GM12873 (cell line): ENCODE measurements around the gene GRN.

Source experiments
- TF ChIP-seq, protein P1 (sequence below): IDR thresholded peaks from 2 replicates; pipeline ENCODE4 v1.5.1; 2012; ENCODE audit warnings: low read depth, mild to moderate bottlenecking, moderate library complexity, low read length, control low read depth; ENCODE audit not compliant: insufficient read depth; ENCODE audit errors: missing control alignments

The GRN gene

DNA sequence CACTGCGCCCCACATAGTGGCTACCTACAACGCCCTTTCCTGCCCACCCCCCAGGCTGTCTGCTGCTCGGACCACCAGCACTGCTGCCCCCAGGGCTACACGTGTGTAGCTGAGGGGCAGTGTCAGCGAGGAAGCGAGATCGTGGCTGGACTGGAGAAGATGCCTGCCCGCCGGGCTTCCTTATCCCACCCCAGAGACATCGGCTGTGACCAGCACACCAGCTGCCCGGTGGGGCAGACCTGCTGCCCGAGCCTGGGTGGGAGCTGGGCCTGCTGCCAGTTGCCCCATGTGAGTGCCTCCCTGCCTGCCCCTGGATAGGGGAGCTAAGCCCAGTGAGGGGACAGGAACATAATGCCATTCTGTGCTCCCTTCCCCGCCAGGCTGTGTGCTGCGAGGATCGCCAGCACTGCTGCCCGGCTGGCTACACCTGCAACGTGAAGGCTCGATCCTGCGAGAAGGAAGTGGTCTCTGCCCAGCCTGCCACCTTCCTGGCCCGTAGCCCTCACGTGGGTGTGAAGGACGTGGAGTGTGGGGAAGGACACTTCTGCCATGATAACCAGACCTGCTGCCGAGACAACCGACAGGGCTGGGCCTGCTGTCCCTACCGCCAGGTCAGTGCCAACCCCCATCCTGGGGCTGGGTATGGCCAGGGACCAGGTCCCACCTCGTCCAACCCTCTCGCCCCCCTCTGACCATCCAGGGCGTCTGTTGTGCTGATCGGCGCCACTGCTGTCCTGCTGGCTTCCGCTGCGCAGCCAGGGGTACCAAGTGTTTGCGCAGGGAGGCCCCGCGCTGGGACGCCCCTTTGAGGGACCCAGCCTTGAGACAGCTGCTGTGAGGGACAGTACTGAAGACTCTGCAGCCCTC lies 7.1 kb downstream of the GRN start:
- TF ChIP-seq, protein P1, sequence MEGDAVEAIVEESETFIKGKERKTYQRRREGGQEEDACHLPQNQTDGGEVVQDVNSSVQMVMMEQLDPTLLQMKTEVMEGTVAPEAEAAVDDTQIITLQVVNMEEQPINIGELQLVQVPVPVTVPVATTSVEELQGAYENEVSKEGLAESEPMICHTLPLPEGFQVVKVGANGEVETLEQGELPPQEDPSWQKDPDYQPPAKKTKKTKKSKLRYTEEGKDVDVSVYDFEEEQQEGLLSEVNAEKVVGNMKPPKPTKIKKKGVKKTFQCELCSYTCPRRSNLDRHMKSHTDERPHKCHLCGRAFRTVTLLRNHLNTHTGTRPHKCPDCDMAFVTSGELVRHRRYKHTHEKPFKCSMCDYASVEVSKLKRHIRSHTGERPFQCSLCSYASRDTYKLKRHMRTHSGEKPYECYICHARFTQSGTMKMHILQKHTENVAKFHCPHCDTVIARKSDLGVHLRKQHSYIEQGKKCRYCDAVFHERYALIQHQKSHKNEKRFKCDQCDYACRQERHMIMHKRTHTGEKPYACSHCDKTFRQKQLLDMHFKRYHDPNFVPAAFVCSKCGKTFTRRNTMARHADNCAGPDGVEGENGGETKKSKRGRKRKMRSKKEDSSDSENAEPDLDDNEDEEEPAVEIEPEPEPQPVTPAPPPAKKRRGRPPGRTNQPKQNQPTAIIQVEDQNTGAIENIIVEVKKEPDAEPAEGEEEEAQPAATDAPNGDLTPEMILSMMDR = no peak

DNA sequence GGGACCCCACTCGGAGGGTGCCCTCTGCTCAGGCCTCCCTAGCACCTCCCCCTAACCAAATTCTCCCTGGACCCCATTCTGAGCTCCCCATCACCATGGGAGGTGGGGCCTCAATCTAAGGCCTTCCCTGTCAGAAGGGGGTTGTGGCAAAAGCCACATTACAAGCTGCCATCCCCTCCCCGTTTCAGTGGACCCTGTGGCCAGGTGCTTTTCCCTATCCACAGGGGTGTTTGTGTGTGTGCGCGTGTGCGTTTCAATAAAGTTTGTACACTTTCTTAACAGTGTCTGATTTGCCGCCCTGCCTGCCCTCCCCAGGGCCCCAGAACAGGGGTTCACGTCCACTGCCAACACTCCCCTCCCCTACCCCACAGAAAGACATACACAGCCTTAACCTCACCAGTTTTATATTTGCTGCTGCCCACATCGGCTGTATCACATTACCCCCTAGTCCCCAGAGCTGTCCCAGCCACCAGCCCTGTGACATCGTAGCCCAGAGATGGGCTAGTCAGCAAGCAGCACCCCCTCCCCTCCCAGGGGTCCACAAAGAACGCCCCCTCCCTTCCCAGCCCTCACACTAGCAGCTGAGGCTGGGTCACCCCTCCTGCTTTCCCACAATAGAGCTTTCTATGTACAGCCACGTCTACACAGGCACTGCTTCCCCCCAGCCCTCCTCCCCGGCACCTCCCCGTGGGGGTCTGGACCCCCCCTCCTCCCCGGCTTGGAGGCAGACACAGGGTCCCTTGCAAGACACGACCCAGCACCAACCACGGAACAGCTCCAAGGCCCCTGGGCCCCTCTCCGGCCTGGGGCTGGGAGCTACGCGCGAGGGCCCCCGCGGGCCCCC lies 7.9 kb downstream of the GRN start:
- TF ChIP-seq, protein P1 = no peak

DNA sequence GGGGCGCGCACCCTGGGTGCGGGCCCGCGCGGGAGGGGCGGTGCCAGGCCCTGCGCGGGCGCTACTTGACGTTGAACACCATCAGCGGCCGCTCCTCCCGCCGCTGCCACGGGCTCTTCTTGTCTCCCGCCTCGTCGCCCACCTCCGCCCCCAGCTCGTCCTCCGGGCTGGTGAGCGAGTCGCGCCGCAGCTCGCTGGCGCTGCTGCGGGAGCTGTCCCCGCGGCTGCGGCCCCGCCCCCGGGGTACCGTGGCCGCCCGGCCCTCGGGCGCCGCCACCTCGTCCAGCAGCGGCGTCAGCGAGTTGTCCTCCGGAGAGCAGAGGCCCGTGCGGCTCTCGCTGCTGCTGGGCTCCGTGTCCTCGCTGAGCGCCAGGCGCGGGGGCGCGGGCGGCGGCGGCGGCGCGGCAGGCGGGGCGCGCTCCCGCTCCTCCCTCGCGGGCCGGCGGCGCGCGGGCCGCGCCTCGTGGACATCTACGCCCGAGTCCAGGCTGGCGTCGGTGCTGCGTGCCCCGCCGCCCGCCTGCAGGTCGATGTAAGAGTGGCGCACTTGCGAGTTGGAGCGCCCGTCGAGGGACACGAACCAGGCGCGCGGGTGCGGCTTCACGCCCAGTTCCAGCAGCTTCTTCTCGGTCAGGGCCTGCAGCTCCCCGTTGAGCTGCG lies 8.7 kb downstream of the GRN start:
- TF ChIP-seq, protein P1 = no peak

GRCh38 chr17:44354582-44355561 lies 9.8 kb downstream of the GRN start:
- TF ChIP-seq, protein P1 = peak; percentile 60

DNA sequence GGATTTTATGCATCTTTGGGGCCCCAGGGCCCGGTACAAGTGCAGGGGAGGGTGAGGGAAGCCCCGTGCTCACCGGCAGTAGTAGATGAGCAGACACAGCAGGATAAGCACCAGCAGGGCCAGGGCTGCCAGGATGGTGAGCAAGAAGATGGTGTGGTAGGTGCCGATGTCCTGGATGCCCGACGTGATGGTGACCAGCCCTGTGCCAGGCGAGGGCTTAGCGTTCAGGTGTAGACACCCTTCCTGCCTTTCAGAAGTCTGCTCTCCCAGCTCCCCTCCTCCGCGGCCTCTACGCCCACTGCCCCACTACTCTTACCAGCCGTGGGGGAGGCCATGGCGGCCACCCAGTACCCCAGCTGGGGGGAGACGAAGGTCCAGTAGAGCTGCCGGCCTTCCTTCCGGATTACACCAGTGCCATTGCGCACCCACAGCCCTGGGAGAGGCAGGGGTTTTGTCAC lies 10.6 kb downstream of the GRN start:
- TF ChIP-seq, protein P1 = no peak

- TF ChIP-seq, protein P1 = no peak
Measured at GRCh38 chr17:44356241-44356640, 11.1 kb downstream of the GRN start.
